ENCODE results near the gene OR2L13.

Gene OR2L13

GRCh38 chr1:248098529-248098928 lies 3.5 kb downstream of the OR2L13 start:
- no peak overlapping the region for H3K4me2 ChIP-seq (ENCODE audit: low read length)
- H3K27me3 ChIP-seq (ENCODE audit: low read depth, low read length): no peaks in the 10 kb centered on the region
- no peak overlapping the region for H3K27ac ChIP-seq (ENCODE audit: low read length)
- no peaks in the 10 kb centered on the region for H3K4me1 ChIP-seq (ENCODE audit: low read length)
- H3K9me3 ChIP-seq (ENCODE audit: insufficient read depth, low read length): no peaks in the 10 kb centered on the region
- no peak overlapping the region for H2AFZ ChIP-seq (ENCODE audit: low read depth, low read length)
- H3K36me3 ChIP-seq (replicated peaks; ENCODE audit: low read depth, low read length): no peaks in the 10 kb centered on the region
- no peaks in the 10 kb centered on the region for H4K20me1 ChIP-seq (ENCODE audit: insufficient read depth, low read length)
- no peak overlapping the region for H3K4me3 ChIP-seq (ENCODE audit: low read length)
- H3K79me2 ChIP-seq (ENCODE audit: low read length): no peaks in the 10 kb centered on the region
- no peak overlapping the region for H3K9ac ChIP-seq (ENCODE audit: low read length)
- TF ChIP-seq EZH2phosphoT487 (IDR thresholded peaks at IDR 0.05; ENCODE audit: low read depth) (no peak), CTCF (IDR thresholded peaks at IDR 0.05; ENCODE audit: low read depth, low read length) (no peak)

GRCh38 chr1:248102847-248103246 lies 7.9 kb downstream of the OR2L13 start:
- Histone ChIP-seq H3K36me3 (replicated peaks; ENCODE audit: low read depth, low read length) (no peaks in the 10 kb centered on the region), H3K9ac (ENCODE audit: low read length) (no peak overlapping the region), H3K27me3 (ENCODE audit: low read depth, low read length) (no peaks in the 10 kb centered on the region), H3K4me1 (ENCODE audit: low read length) (no peaks in the 10 kb centered on the region), H3K4me3 (ENCODE audit: low read length) (no peak overlapping the region), H4K20me1 (ENCODE audit: insufficient read depth, low read length) (no peaks in the 10 kb centered on the region), H3K79me2 (ENCODE audit: low read length) (no peaks in the 10 kb centered on the region), H3K27ac (ENCODE audit: low read length) (no peak overlapping the region), H2AFZ (ENCODE audit: low read depth, low read length) (no peak overlapping the region), H3K4me2 (ENCODE audit: low read length) (no peak overlapping the region), H3K9me3 (ENCODE audit: insufficient read depth, low read length) (no peaks in the 10 kb centered on the region)
- TF ChIP-seq EZH2phosphoT487 (IDR thresholded peaks at IDR 0.05; ENCODE audit: low read depth): no peak
- TF ChIP-seq CTCF (IDR thresholded peaks at IDR 0.05; ENCODE audit: low read depth, low read length): no peak

GRCh38 chr1:248111157-248111556 lies 16.2 kb downstream of the OR2L13 start:
- no peak overlapping the region for H3K4me3 ChIP-seq (ENCODE audit: low read length)
- H3K27ac ChIP-seq (ENCODE audit: low read length): no peak overlapping the region
- no peaks in the 10 kb centered on the region for H3K4me1 ChIP-seq (ENCODE audit: low read length)
- TF ChIP-seq CTCF (IDR thresholded peaks at IDR 0.05; ENCODE audit: low read depth, low read length) (no peak), EZH2phosphoT487 (IDR thresholded peaks at IDR 0.05; ENCODE audit: low read depth) (no peak)
- H3K9me3 ChIP-seq (ENCODE audit: insufficient read depth, low read length): peaks cover 13% of the 10 kb centered on the region; the same call in 1 of the 2 replicates
- no peaks in the 10 kb centered on the region for H3K36me3 ChIP-seq (replicated peaks; ENCODE audit: low read depth, low read length)
- H3K4me2 ChIP-seq (ENCODE audit: low read length): no peak overlapping the region
- H2AFZ ChIP-seq (ENCODE audit: low read depth, low read length): no peak overlapping the region
- no peaks in the 10 kb centered on the region for H3K79me2 ChIP-seq (ENCODE audit: low read length)
- no peak overlapping the region for H3K9ac ChIP-seq (ENCODE audit: low read length)
- H3K27me3 ChIP-seq (ENCODE audit: low read depth, low read length): no peaks in the 10 kb centered on the region
- no peaks in the 10 kb centered on the region for H4K20me1 ChIP-seq (ENCODE audit: insufficient read depth, low read length)

GRCh38 chr1:248114890-248115289 lies 19.9 kb downstream of the OR2L13 start:
- H3K27me3 ChIP-seq (ENCODE audit: low read depth, low read length): no peaks in the 10 kb centered on the region
- H3K9me3 ChIP-seq (ENCODE audit: insufficient read depth, low read length): peaks cover 13% of the 10 kb centered on the region; the same call in 1 of the 2 replicates

More at GRCh38 chr1:248114890-248115289, 19.9 kb downstream of the OR2L13 start:
- Histone ChIP-seq H3K4me3 (ENCODE audit: low read length) (no peak overlapping the region), H3K9ac (ENCODE audit: low read length) (no peak overlapping the region), H4K20me1 (ENCODE audit: insufficient read depth, low read length) (no peaks in the 10 kb centered on the region), H3K4me2 (ENCODE audit: low read length) (no peak overlapping the region), H2AFZ (ENCODE audit: low read depth, low read length) (no peak overlapping the region), H3K27ac (ENCODE audit: low read length) (no peak overlapping the region), H3K4me1 (ENCODE audit: low read length) (no peaks in the 10 kb centered on the region), H3K79me2 (ENCODE audit: low read length) (no peaks in the 10 kb centered on the region), H3K36me3 (replicated peaks; ENCODE audit: low read depth, low read length) (no peaks in the 10 kb centered on the region)
- TF ChIP-seq CTCF (IDR thresholded peaks at IDR 0.05; ENCODE audit: low read depth, low read length): no peak
